ENCODE measurements around the gene CACNA1I.

- TF ChIP-seq POLR2A (IDR thresholded peaks at IDR 0.05) (no peak), CTCF (IDR thresholded peaks at IDR 0.05 in 8 of 11, conservative IDR thresholded peaks at IDR 0.05 in 3 of 11) (no peak)
Observed at GRCh38 chr22:39719559-39720450, 149.3 kb downstream of the CACNA1I start.

Measured in spleen (tissue), 7 donors.